K562 (cell line): ENCODE results near the gene MAGIX. TPM values are rescaled to one million over a fixed set of nuclear protein-coding genes. Genes with fewer than 3 reads are reported as not detected.
A peak's percentile ranks its signal among the peaks of the same experiment; 100 is the strongest.

Experiments used
- BHLHE40 ChIP-seq: IDR thresholded peaks from 2 replicates; pipeline ENCODE4 v1.6.1; 2011; ENCODE audit warnings: low read length, improper control_type of control experiment
- ESRRB ChIP-seq: fragments of 250-450 bp; sonication (Bioruptor Pico); IDR thresholded peaks from 2 replicates; pipeline ENCODE4 v1.5.0; 2020; ENCODE audit warnings: mild to moderate bottlenecking, moderate library complexity, borderline replicate concordance
- FOXK1 ChIP-seq: sonication (generic); formaldehyde crosslinking; IDR thresholded peaks from 2 replicates; pipeline ENCODE4 v1.8.0; 2022; ENCODE audit warnings: missing genetic modification reagents, mild to moderate bottlenecking, borderline replicate concordance
- HDGF ChIP-seq: fragments of 450-650 bp; IDR thresholded peaks from 2 replicates; pipeline ENCODE4 v1.6.1; 2016
- LEF1 ChIP-seq: fragments of 450-650 bp; IDR thresholded peaks from 2 replicates; pipeline ENCODE4 v1.6.1; 2016; ENCODE audit warnings: mild to moderate bottlenecking
- MAFK ChIP-seq: IDR thresholded peaks from 2 replicates; pipeline ENCODE4 v1.6.1; 2011; ENCODE audit warnings: low read length, improper control_type of control experiment
- MTA3 ChIP-seq: fragments of 450-650 bp; formaldehyde crosslinking; IDR thresholded peaks from 2 replicates; pipeline ENCODE4 v1.6.1; 2017; ENCODE audit warnings: mild to moderate bottlenecking, borderline replicate concordance
- NCOR1 ChIP-seq: fragments of 450-650 bp; IDR thresholded peaks from 2 replicates; pipeline ENCODE4 v1.6.1; 2016; ENCODE audit warnings: mild to moderate bottlenecking, moderate library complexity
- NFE2 ChIP-seq: IDR thresholded peaks from 2 replicates; pipeline ENCODE4 v1.6.1; 2014; ENCODE audit warnings: antibody characterized with exemption, low read depth
- NFIC ChIP-seq: fragments of 450-650 bp; IDR thresholded peaks from 2 replicates; pipeline ENCODE4 v1.6.1; 2017; ENCODE audit warnings: mild to moderate bottlenecking, inconsistent platforms
- NFIX ChIP-seq: fragments of 250-450 bp; sonication (Bioruptor Pico); IDR thresholded peaks from 2 replicates; pipeline ENCODE4 v1.4.0; 2020; ENCODE audit warnings: low read depth, mild to moderate bottlenecking, moderate library complexity
- NR3C1 ChIP-seq: sonication (generic); formaldehyde crosslinking; IDR thresholded peaks from 2 replicates; pipeline ENCODE4 v1.8.1; 2022; ENCODE audit warnings: missing genetic modification reagents
- PML ChIP-seq: IDR thresholded peaks from 2 replicates; pipeline ENCODE4 v1.6.1; 2012; ENCODE audit warnings: low read length, inconsistent platforms
- SMARCE1 ChIP-seq: fragments of 450-650 bp; IDR thresholded peaks from 2 replicates; pipeline ENCODE4 v1.7.1; 2016; ENCODE audit warnings: mild to moderate bottlenecking
- U2AF2 ChIP-seq: fragments of 200-400 bp; formaldehyde crosslinking; optimal IDR thresholded peaks from 2 replicates; pipeline ENCODE3; 2017; ENCODE audit warnings: low read depth, mild to moderate bottlenecking, low read length
- ZNF316 ChIP-seq: fragments of 450-650 bp; IDR thresholded peaks from 2 replicates; pipeline ENCODE4 v1.6.1; 2016
- ZNF668 ChIP-seq: fragments of 250-450 bp; sonication (Bioruptor Pico); IDR thresholded peaks from 2 replicates; pipeline ENCODE4 v1.8.0; 2022; ENCODE audit warnings: mild to moderate bottlenecking, inconsistent platforms
- polyA plus RNA-seq, 8 experiments: library from polyadenylated mRNA; depleted of rRNA in 4 of 8; stranded (reverse) in 5 of 8; unstranded in 3 of 8; fragments of >200 nt; fragmentation: Nextera tagmentation in 2 of 8; fragmentation: Illumina TruSeq in 1 of 8; extraction: Ambion mirVana in 2 of 8; extraction: Trizol in 1 of 8; gene quantifications; 2 replicates each; pipeline versions ENCODE4 v1.2.1 to v1.2.3, GENCODE V29; 2011 to 2014; ENCODE audit warnings: inconsistent platforms in 1 of 8, missing spikeins in 1 of 8
- total RNA-seq, 7 experiments: library from RNA; depleted of rRNA in 6 of 7; stranded (reverse); fragments of >200 nt in 6 of 7; fragmentation: Illumina TruSeq in 2 of 7; extraction: Trizol in 2 of 7; gene quantifications; 2 replicates each; pipeline versions ENCODE4 v1.2.1 to v1.2.3, GENCODE V29; 2011 to 2021; ENCODE audit warnings: low replicate concordance in 1 of 7
- TF ChIP-seq, protein P1 (sequence below): fragments of 150-350 bp; IDR thresholded peaks from 2 replicates; pipeline ENCODE4 v1.6.1; 2014; ENCODE audit warnings: low read depth, mild to moderate bottlenecking, low read length, borderline replicate concordance
- TF ChIP-seq, protein P2 (sequence below): sonication (generic); formaldehyde crosslinking; IDR thresholded peaks from 2 replicates; pipeline ENCODE4 v1.8.0; 2022; ENCODE audit warnings: mild to moderate bottlenecking, missing genetic modification reagents
- TF ChIP-seq, protein P3 (sequence below): fragments of 250-450 bp; sonication (Bioruptor Pico); IDR thresholded peaks from 2 replicates; pipeline ENCODE4 v1.8.0; 2021; ENCODE audit warnings: mild to moderate bottlenecking, moderate library complexity
- TF ChIP-seq, protein P4 (sequence below): sonication (generic); formaldehyde crosslinking; IDR thresholded peaks from 2 replicates; pipeline ENCODE4 v1.8.0; 2022; ENCODE audit warnings: mild to moderate bottlenecking, low read depth, missing genetic modification reagents
- TF ChIP-seq, protein P5 (sequence below): sonication (generic); formaldehyde crosslinking; IDR thresholded peaks from 2 replicates; pipeline ENCODE4 v1.5.0; 2020; ENCODE audit warnings: missing genetic modification reagents

The MAGIX gene
- total and polyA plus RNA-seq, 9 of the 15 experiments (the other 6 are each of a cell fraction or from before 2014, with no cell fraction given): 0.08 to 3.5 (median 0.47) TPM

DNA sequence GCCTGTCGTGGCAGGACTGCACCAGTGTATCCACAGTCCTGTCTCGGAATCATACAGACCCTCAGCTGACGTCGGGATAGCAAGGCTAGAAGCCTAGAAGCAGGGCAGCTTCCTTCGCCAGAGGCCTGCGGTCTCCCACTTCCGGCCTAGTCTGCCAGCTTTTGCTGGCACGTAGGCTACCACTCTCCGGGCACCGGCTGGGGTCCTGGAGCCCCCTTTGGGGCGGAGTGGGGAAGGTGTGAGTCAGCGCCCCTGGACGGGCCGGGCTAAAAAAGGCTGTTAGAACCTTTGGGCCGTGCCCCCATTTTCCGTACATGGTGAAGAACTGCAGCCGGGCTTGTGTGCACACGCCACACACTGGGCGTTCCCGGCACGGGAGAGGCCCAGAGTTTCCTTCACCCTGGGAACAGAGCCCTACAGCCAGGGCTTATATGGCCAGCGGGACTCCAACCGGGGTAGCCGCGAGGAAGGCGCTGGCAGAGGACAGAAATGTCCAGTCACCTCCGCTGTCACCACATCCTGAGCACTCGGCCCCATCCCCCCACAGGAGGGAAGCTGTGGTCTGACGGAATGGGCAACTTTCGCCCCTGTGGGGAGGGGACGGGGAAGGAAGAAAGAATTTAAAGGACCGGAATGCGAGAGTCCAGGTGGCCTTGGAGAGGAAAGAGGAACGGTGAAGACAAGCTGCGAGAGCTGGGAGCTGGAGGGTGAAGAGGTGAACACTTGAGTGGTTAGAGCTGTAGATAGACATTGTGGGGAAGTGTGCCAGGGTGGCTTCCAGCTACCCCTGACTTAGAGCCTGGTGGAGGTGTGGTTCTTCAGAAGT lies 4.6 kb downstream of the MAGIX start (continued):
- TF ChIP-seq, protein P1, sequence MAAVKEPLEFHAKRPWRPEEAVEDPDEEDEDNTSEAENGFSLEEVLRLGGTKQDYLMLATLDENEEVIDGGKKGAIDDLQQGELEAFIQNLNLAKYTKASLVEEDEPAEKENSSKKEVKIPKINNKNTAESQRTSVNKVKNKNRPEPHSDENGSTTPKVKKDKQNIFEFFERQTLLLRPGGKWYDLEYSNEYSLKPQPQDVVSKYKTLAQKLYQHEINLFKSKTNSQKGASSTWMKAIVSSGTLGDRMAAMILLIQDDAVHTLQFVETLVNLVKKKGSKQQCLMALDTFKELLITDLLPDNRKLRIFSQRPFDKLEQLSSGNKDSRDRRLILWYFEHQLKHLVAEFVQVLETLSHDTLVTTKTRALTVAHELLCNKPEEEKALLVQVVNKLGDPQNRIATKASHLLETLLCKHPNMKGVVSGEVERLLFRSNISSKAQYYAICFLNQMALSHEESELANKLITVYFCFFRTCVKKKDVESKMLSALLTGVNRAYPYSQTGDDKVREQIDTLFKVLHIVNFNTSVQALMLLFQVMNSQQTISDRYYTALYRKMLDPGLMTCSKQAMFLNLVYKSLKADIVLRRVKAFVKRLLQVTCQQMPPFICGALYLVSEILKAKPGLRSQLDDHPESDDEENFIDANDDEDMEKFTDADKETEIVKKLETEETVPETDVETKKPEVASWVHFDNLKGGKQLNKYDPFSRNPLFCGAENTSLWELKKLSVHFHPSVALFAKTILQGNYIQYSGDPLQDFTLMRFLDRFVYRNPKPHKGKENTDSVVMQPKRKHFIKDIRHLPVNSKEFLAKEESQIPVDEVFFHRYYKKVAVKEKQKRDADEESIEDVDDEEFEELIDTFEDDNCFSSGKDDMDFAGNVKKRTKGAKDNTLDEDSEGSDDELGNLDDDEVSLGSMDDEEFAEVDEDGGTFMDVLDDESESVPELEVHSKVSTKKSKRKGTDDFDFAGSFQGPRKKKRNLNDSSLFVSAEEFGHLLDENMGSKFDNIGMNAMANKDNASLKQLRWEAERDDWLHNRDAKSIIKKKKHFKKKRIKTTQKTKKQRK: no peak
- TF ChIP-seq FOXK1 (CRISPR knock-in tag) (no peak), U2AF2 (no peak), NFE2 (peak; percentile 92), ESRRB (CRISPR knock-in tag) (no peak), ZNF316 (peak; percentile 72; the same call in 1 of the 2 replicates), NFIX (CRISPR knock-in tag) (no peak), NFIC (no peak), MTA3 (peak; percentile 60; the same call in 1 of the 2 replicates), PML (no peak), HDGF (no peak), SMARCE1 (peak; percentile 74; the same call in 1 of the 2 replicates), BHLHE40 (peak; percentile 82), NCOR1 (peak; percentile 26; the same call in 1 of the 2 replicates), NR3C1 (CRISPR knock-in tag) (no peak), LEF1 (peak; percentile 91), MAFK (no peak; the same call in 1 of the 2 replicates), ZNF668 (CRISPR knock-in tag) (no peak)
- TF ChIP-seq, protein P2, sequence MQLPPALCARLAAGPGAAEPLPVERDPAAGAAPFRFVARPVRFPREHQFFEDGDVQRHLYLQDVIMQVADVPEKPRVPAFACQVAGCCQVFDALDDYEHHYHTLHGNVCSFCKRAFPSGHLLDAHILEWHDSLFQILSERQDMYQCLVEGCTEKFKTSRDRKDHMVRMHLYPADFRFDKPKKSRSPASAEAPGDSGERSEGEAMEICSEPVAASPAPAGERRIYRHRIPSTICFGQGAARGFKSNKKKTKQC: no peak
- TF ChIP-seq, protein P3, sequence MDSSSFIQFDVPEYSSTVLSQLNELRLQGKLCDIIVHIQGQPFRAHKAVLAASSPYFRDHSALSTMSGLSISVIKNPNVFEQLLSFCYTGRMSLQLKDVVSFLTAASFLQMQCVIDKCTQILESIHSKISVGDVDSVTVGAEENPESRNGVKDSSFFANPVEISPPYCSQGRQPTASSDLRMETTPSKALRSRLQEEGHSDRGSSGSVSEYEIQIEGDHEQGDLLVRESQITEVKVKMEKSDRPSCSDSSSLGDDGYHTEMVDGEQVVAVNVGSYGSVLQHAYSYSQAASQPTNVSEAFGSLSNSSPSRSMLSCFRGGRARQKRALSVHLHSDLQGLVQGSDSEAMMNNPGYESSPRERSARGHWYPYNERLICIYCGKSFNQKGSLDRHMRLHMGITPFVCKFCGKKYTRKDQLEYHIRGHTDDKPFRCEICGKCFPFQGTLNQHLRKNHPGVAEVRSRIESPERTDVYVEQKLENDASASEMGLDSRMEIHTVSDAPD (CRISPR knock-in tag): no peak
- TF ChIP-seq, protein P4, sequence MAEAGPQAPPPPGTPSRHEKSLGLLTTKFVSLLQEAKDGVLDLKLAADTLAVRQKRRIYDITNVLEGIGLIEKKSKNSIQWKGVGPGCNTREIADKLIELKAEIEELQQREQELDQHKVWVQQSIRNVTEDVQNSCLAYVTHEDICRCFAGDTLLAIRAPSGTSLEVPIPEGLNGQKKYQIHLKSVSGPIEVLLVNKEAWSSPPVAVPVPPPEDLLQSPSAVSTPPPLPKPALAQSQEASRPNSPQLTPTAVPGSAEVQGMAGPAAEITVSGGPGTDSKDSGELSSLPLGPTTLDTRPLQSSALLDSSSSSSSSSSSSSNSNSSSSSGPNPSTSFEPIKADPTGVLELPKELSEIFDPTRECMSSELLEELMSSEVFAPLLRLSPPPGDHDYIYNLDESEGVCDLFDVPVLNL (CRISPR knock-in tag): no peak
- TF ChIP-seq, protein P5, sequence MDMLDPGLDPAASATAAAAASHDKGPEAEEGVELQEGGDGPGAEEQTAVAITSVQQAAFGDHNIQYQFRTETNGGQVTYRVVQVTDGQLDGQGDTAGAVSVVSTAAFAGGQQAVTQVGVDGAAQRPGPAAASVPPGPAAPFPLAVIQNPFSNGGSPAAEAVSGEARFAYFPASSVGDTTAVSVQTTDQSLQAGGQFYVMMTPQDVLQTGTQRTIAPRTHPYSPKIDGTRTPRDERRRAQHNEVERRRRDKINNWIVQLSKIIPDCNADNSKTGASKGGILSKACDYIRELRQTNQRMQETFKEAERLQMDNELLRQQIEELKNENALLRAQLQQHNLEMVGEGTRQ (CRISPR knock-in tag): no peak
